HepG2 (cell line): Measurements from ENCODE around the gene RCN1. TPM values are rescaled to one million over a fixed set of nuclear protein-coding genes. Genes with fewer than 3 reads are reported as not detected.

Experiments
- ATAC-seq: fragments of 200-7000 bp; cut with Tn5 transposase; 3 replicates; pipeline ENCODE4 v1.9.1; 2020; ENCODE audit warnings: mild to moderate bottlenecking, moderate library complexity
- BruUV-seq: library from RNA; stranded (reverse); fragments of 400-500 nt; replicated peaks from 2 replicates; lab custom pipeline; 2021; lab: Mats Ljungman, UMichigan
- CTCF ChIA-PET: fragments of 300-600 bp; formaldehyde crosslinking; extraction: SDS; loops from one replicate; lab custom pipeline; 2021; ENCODE audit warnings: low total read pairs, inconsistent platforms, low intra/inter-chr PET ratio; lab: Yijun Ruan, JAX
- POLR2A ChIA-PET: fragments of 350-600 bp; sonication (Branson Sonifier 250); formaldehyde crosslinking; loops from one replicate; lab custom pipeline; 2020; ENCODE audit warnings: antibody characterized with exemption, inconsistent platforms; lab: Yijun Ruan, JAX
- DNase-seq: peaks from one replicate; pipeline ENCODE4 v3.0.0-alpha.2; 2015; ENCODE audit warnings: low spot score
- FAIRE-seq: peaks from 3 replicates; lab custom pipeline; 2011; peaks lifted over from hg19 to GRCh38; lab: Jason Lieb, UNC
- H2AFZ ChIP-seq: one replicate; pipeline ENCODE4 v1.6.1; 2011; ENCODE audit warnings: low read length, inconsistent platforms
- H3K27ac ChIP-seq: fragments of 300-600 bp; 3 replicates; pipeline ENCODE4 v1.8.0; 2011; ENCODE audit warnings: mixed run types, mild to moderate bottlenecking, mixed read lengths, low read length, inconsistent platforms; ENCODE audit not compliant: insufficient read depth; ENCODE audit errors: extremely low read length
- H3K27me3 ChIP-seq, 2 experiments: fragments of 200-600 bp in 1 of 2; 2 replicates in 1 of 2; 3 replicates in 1 of 2; pipeline versions ENCODE4 v1.6.0 to v1.8.0; 2011; ENCODE audit warnings: low read length in 2 of 2, mild to moderate bottlenecking in 2 of 2, moderate library complexity in 2 of 2, inconsistent platforms in 1 of 2; ENCODE audit not compliant: insufficient read depth in 2 of 2, control insufficient read depth in 1 of 2
- H3K36me3 ChIP-seq, 2 experiments: fragments of 200-600 bp in 1 of 2; replicated peaks in 1 of 2; 2 replicates in 1 of 2; 3 replicates in 1 of 2; pipeline versions ENCODE4 v1.5.1 to v1.8.0; 2011; ENCODE audit warnings: low read length in 2 of 2, inconsistent platforms in 1 of 2; ENCODE audit not compliant: insufficient read depth in 2 of 2, control insufficient read depth in 1 of 2
- H3K4me1 ChIP-seq: 2 replicates; pipeline ENCODE4 v1.5.1; 2012; ENCODE audit warnings: low read length, inconsistent platforms; ENCODE audit not compliant: insufficient read depth
- H3K4me2 ChIP-seq: 2 replicates; pipeline ENCODE4 v1.6.0; 2011; ENCODE audit warnings: low read depth, low read length, inconsistent platforms
- H3K4me3 ChIP-seq, 3 experiments: fragments of 200-600 bp in 1 of 3; sonication (generic), shearing (Covaris generic) in 1 of 3; replicated peaks in 1 of 3; 2 replicates each; pipeline ENCODE4 v1.5.1; 2011 to 2016; ENCODE audit warnings: low read length in 3 of 3, inconsistent platforms in 2 of 3, low read depth in 2 of 3, mild to moderate bottlenecking in 2 of 3, control low read depth in 1 of 3, mixed read lengths in 1 of 3; ENCODE audit not compliant: insufficient read depth in 1 of 3
- H3K79me2 ChIP-seq: one replicate; pipeline ENCODE4 v1.6.1; 2011; ENCODE audit warnings: low read length, inconsistent platforms; ENCODE audit not compliant: insufficient read depth
- H3K9ac ChIP-seq: 2 replicates; pipeline ENCODE4 v1.6.0; 2011; ENCODE audit warnings: mild to moderate bottlenecking, low read depth, low read length, inconsistent platforms; ENCODE audit not compliant: insufficient read depth
- H3K9me3 ChIP-seq: 2 replicates; pipeline ENCODE4 v1.5.1; 2012; ENCODE audit warnings: mild to moderate bottlenecking, low read length
- H4K20me1 ChIP-seq: 2 replicates; pipeline ENCODE4 v1.6.0; 2011; ENCODE audit warnings: inconsistent platforms, mild to moderate bottlenecking, low read length, moderate library complexity; ENCODE audit not compliant: insufficient read depth
- HDAC6 ChIP-seq: fragments of 200-600 bp; sonication (generic); IDR thresholded peaks from 2 replicates; pipeline ENCODE4 v1.7.0; 2017; ENCODE audit warnings: mild to moderate bottlenecking, antibody characterized with exemption, low read length, low read depth
- IKZF1 ChIP-seq: fragments of 450-650 bp; IDR thresholded peaks from 2 replicates; pipeline ENCODE4 v1.7.1; 2016
- KAT7 ChIP-seq: IDR thresholded peaks from 2 replicates; pipeline ENCODE4 v1.6.1; 2018; ENCODE audit warnings: borderline replicate concordance, missing compliant biosample characterization
- KLF16 ChIP-seq, 2 experiments: sonication (generic) in 1 of 2; formaldehyde crosslinking in 1 of 2; IDR thresholded peaks; 2 replicates each; pipeline versions ENCODE4 v1.6.1 to v1.8.0; 2016 to 2023; ENCODE audit warnings: missing genetic modification reagents in 2 of 2, missing compliant biosample characterization in 1 of 2
- NONO ChIP-seq, 2 experiments: fragments of 450-650 bp in 1 of 2; sonication (generic) in 1 of 2; formaldehyde crosslinking in 1 of 2; IDR thresholded peaks in 1 of 2; conservative IDR thresholded peaks in 1 of 2; 2 replicates each; pipeline versions ENCODE4 v1.6.1 to v1.8.0; 2017 to 2022; ENCODE audit warnings: mild to moderate bottlenecking in 1 of 2, missing genetic modification reagents in 1 of 2, moderate library complexity in 1 of 2
- PAX8 ChIP-seq: sonication (generic); formaldehyde crosslinking; IDR thresholded peaks from 2 replicates; pipeline ENCODE4 v1.8.0; 2022; ENCODE audit warnings: mild to moderate bottlenecking, missing genetic modification reagents, borderline replicate concordance
- ZKSCAN5 ChIP-seq: sonication (generic); formaldehyde crosslinking; IDR thresholded peaks from 2 replicates; pipeline ENCODE4 v1.5.1; 2020; ENCODE audit warnings: mild to moderate bottlenecking, missing genetic modification reagents
- ZKSCAN8 ChIP-seq: IDR thresholded peaks from 2 replicates; pipeline ENCODE4 v1.6.1; 2016; ENCODE audit warnings: borderline replicate concordance, missing genetic modification reagents, missing compliant biosample characterization
- ZNF10 ChIP-seq: sonication (generic); formaldehyde crosslinking; IDR thresholded peaks from 2 replicates; pipeline ENCODE4 v1.4.0; 2020; ENCODE audit warnings: mild to moderate bottlenecking, low read depth, missing genetic modification reagents, borderline replicate concordance
- ZNF207 ChIP-seq: fragments of 450-650 bp; IDR thresholded peaks from 2 replicates; pipeline ENCODE4 v1.6.1; 2016; ENCODE audit warnings: antibody characterized with exemption, borderline replicate concordance
- ZNF253 ChIP-seq: sonication (generic); formaldehyde crosslinking; IDR thresholded peaks from 2 replicates; pipeline ENCODE4 v1.8.0; 2022; ENCODE audit warnings: mild to moderate bottlenecking, missing genetic modification reagents, borderline replicate concordance
- ZNF652 ChIP-seq: IDR thresholded peaks from 2 replicates; pipeline ENCODE4 v1.6.1; 2016; ENCODE audit warnings: low read depth, borderline replicate concordance
- ZNF772 ChIP-seq: sonication (generic); formaldehyde crosslinking; IDR thresholded peaks from 2 replicates; pipeline ENCODE4 v1.5.0; 2020; ENCODE audit warnings: mild to moderate bottlenecking, missing genetic modification reagents
- WGBS: methylation state at CpG from one replicate; pipeline ENCODE4 v1.1.6; 2017; ENCODE audit warnings: low lambda C conversion rate; 5-methylcytosine and 5-hydroxymethylcytosine counted together
- in situ Hi-C: cut with HindIII; loops from 2 replicates; pipeline ENCODE4 v1.10.0; 2017; ENCODE audit warnings: low pct_unique_long_range_greater_than_20kb; ENCODE audit not compliant: extremely low pct_ligation_motif_present
- intact Hi-C: fragments of 100-400 bp; cut with micrococcal nuclease; formaldehyde crosslinking; loops from one replicate; pipeline ENCODE4 v1.10.0; 2022; ENCODE audit not compliant: unreplicated experiment
- polyA plus RNA-seq, 8 experiments: library from polyadenylated mRNA; depleted of rRNA in 3 of 8; stranded (reverse) in 7 of 8; unstranded in 1 of 8; fragments of >200 nt; fragmentation: Illumina TruSeq in 4 of 8; extraction: Trizol in 4 of 8; gene quantifications; 2 replicates each; pipeline versions ENCODE4 v1.2.1 to v1.2.3, GENCODE V29; 2011 to 2016; ENCODE audit warnings: low read depth in 4 of 8, missing spikeins in 1 of 8, mixed read lengths in 1 of 8; ENCODE audit not compliant: insufficient read depth in 1 of 8
- total RNA-seq, 5 experiments: library from RNA; depleted of rRNA; stranded (reverse); fragments of >200 nt; fragmentation: Illumina TruSeq; extraction: Trizol; gene quantifications; 2 replicates each; pipeline ENCODE4 v1.2.3, GENCODE V29; 2016; ENCODE audit warnings: low read depth in 1 of 5
- TF ChIP-seq, protein P1 (sequence below): sonication (generic); formaldehyde crosslinking; IDR thresholded peaks from 2 replicates; pipeline ENCODE4 v1.5.1; 2020; ENCODE audit warnings: missing genetic modification reagents, mild to moderate bottlenecking, borderline replicate concordance
- TF ChIP-seq, protein P2 (sequence below): sonication (generic); formaldehyde crosslinking; IDR thresholded peaks from 2 replicates; pipeline ENCODE4 v1.5.0; 2020; ENCODE audit warnings: missing genetic modification reagents

The RCN1 gene
- total and polyA plus RNA-seq, 2 of the 13 experiments (the other 11 are each of a cell fraction or from before 2014, with no cell fraction given): 22.0 to 28.5 TPM

DNA sequence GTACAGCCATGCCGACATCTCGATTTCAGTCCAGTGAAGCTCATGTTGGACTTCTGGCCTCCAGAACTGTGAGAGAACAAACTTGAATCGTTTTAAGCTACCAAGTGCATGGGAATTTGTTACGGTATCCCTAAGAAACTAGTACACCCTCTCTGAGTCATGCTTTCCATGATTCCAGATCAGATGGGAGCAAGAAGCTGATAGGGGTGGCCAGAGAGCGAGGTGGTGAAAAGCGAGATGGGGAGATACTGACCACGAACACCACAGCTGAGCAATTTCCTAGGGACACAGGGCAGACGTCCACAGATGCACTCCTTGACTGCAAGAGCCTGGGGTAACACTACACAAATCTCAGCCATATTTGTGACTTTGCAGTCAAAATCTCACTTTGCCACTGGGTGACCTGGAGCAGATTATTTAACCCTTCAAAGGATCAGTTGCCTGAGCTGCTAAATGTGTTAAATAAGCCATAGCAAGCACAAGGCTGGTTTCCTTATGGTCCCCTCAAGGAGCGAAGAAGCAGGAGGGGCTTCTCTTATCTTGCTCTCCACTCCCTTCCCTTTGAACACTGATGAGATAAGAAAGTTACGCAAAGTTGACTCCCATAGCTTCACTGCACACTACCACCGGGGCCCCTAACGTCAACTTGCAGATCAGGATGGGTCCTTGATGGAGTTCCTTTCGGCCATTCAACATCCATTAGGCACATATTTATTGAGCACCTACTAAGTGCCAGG lies 22.6 kb upstream of the RCN1 start:
- DNase-seq: no peak
- WGBS: 23% methylated on average over 11 of the region's 13 CpGs
- H3K36me3 ChIP-seq: no peaks in the 10 kb centered on the region
- H3K4me3 ChIP-seq: no peak overlapping the region
- no peaks in the 10 kb centered on the region for H3K9me3 ChIP-seq
- CTCF ChIA-PET: no interaction called here
- no peaks in the 10 kb centered on the region for H4K20me1 ChIP-seq
- no peak for ATAC-seq
- TF ChIP-seq, protein P1, sequence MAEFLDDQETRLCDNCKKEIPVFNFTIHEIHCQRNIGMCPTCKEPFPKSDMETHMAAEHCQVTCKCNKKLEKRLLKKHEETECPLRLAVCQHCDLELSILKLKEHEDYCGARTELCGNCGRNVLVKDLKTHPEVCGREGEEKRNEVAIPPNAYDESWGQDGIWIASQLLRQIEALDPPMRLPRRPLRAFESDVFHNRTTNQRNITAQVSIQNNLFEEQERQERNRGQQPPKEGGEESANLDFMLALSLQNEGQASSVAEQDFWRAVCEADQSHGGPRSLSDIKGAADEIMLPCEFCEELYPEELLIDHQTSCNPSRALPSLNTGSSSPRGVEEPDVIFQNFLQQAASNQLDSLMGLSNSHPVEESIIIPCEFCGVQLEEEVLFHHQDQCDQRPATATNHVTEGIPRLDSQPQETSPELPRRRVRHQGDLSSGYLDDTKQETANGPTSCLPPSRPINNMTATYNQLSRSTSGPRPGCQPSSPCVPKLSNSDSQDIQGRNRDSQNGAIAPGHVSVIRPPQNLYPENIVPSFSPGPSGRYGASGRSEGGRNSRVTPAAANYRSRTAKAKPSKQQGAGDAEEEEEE (CRISPR knock-in tag): no peak
- TF ChIP-seq IKZF1: no peak
- TF ChIP-seq NONO (IDR thresholded peaks at IDR 0.05): no peak
- no peak for TF ChIP-seq NONO (CRISPR knock-in tag; conservative IDR thresholded peaks at IDR 0.05)
- no TSS peak for BruUV-seq
- H2AFZ ChIP-seq: no peak overlapping the region
- no peak for FAIRE-seq
- H3K9ac ChIP-seq: no peak overlapping the region
- H3K27me3 ChIP-seq: peaks cover 0 to 68% of the 10 kb centered on the region in 2 experiments; a peak in 3 of 5 replicates
- H3K4me2 ChIP-seq: no peak overlapping the region
- H3K4me1 ChIP-seq: no peaks in the 10 kb centered on the region
- H3K27ac ChIP-seq: no peak overlapping the region
- POLR2A ChIA-PET: no interaction called here
- intact Hi-C loops: no loop called here
- in situ Hi-C loops: no loop called here
- no peaks in the 10 kb centered on the region for H3K79me2 ChIP-seq

DNA sequence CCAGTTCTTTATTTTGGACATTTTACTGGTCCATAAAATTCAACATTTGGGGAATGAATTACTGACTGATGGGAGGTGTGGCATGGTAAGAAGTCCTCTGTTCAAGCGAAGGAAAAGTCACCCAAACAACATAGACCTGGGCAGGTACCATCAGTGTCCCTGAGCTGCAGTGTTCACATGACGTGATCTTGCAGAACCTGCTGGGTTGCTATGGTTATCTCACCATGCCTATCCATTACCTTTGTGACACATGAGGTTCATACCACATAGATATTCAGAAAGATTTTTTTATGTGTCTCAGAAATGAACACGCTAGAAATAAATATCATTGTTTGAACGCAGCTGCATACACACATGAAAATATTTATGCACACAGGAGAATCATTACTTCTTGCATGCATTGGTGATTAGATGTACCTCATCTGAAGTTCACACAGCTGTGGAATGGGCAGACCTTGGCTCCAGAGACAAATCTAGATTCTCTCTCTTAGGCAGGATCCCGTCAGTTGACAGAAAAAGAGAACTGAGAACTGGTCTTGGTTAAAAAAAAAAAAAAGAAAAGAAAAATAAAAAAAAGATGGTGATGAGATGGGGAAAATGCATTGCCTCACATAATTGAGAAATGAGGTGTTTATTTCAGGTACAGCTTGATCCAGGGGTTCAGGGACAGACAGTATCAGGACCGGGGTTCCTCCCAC lies 21.4 kb upstream of the RCN1 start:
- BruUV-seq: no TSS peak
- TF ChIP-seq ZNF772 (CRISPR knock-in tag): no peak
- TF ChIP-seq PAX8 (CRISPR knock-in tag): no peak
- TF ChIP-seq ZKSCAN5: no peak
- no peak for TF ChIP-seq ZNF207
- TF ChIP-seq, protein P2, sequence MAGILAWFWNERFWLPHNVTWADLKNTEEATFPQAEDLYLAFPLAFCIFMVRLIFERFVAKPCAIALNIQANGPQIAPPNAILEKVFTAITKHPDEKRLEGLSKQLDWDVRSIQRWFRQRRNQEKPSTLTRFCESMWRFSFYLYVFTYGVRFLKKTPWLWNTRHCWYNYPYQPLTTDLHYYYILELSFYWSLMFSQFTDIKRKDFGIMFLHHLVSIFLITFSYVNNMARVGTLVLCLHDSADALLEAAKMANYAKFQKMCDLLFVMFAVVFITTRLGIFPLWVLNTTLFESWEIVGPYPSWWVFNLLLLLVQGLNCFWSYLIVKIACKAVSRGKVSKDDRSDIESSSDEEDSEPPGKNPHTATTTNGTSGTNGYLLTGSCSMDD (CRISPR knock-in tag): no peak
- no peak for TF ChIP-seq KAT7
- no peak for TF ChIP-seq ZNF652
- TF ChIP-seq ZKSCAN8 (CRISPR knock-in tag): no peak
- no peak for TF ChIP-seq KLF16 (CRISPR knock-in tag; IDR thresholded peaks at IDR 0.05)
- no peak for TF ChIP-seq ZNF10
- no peak for TF ChIP-seq ZNF253 (CRISPR knock-in tag)
- TF ChIP-seq HDAC6: no peak

More for the DNA sequence above, 21.4 kb upstream of the RCN1 start:
- 13% methylated on average over 6 of the region's 6 CpGs for WGBS
- no peaks in the 10 kb centered on the region for H3K9me3 ChIP-seq
- ATAC-seq (no peak), DNase-seq (no peak), FAIRE-seq (no peak)
- peaks cover 0 to 74% of the 10 kb centered on the region in 2 experiments; a peak in 3 of 5 replicates for H3K27me3 ChIP-seq
- ChIA-PET POLR2A (no interaction called here), CTCF (no interaction called here)
- H3K4me3 ChIP-seq: no peak overlapping the region
- intact Hi-C loops (no loop called here), in situ Hi-C loops (no loop called here)
- H3K36me3 ChIP-seq: no peaks in the 10 kb centered on the region
- no peaks in the 10 kb centered on the region for H3K79me2 ChIP-seq
- no peaks in the 10 kb centered on the region for H4K20me1 ChIP-seq
- H3K9ac ChIP-seq: no peak overlapping the region
- H3K4me1 ChIP-seq: no peaks in the 10 kb centered on the region
- no peak overlapping the region for H3K27ac ChIP-seq
- H3K4me2 ChIP-seq: no peak overlapping the region
- no peak overlapping the region for H2AFZ ChIP-seq
